Activated CD4-positive, alpha-beta T cell treated with anti-CD3 and anti-CD28 coated beads, Interleukin-2, amount 50 U/mL, for 1 hour (primary cell): ENCODE measurements around the gene POLDIP3.
"Not testable (repeated sequence)": the region's sequence is repeated elsewhere in the genome, so short reads cannot be mapped to it uniquely, and the experiment has no call there.

Source experiments
- DNase-seq: peaks from one replicate; pipeline ENCODE4 v3.0.0-alpha.2; 2020

Gene POLDIP3

DNA sequence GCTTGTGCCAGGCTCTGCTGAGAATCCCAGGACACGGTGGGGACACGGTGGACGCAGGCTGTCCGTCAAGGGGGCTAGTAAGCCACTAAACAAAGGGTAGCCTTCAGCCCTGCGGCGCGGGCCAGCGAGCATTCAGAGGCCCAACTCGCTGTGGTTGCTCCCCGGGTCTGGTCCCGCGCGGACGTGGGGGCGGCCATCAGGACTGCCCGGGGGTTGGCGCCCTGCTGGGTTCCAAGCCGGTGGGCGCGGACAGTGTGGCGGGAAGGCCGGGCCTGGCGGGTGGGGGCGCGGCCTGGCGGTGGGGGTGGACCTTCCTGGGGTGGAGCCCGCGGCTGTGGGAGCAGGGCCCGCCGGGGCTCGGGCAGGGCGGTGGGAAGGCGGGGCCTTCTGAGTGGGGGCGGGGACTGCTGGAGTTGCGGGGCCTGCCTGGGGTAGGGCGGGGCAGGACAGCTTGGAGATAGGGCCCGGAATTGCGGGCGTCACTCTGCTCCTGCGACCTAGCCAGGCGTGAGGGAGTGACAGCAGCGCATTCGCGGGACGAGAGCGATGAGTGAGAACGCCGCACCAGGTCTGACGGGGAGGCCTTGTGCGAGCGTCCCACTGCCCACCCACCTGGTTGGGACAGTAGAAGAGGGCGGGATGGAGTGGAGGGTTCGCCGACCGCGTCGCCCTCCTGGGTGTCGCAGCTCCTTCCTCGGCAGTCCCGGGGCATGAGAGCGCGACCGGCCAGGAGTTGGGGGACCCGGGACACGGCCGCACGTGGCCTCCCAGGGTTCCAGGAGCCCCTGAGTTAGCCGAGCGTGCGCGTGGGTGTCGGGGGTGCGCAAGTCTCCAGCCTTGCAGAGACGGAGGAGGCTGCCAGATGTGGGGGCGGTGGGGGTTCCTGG, 61.0 kb downstream of the POLDIP3 start, which contains the start of gene SERHL2:
Gene SERHL2, plus strand, starts transcription at position 482 of the 887 bp plus-strand sequence. Its CDS starts 65 bp downstream, at position 547.
- peak; percentile 91 for DNase-seq

DNA sequence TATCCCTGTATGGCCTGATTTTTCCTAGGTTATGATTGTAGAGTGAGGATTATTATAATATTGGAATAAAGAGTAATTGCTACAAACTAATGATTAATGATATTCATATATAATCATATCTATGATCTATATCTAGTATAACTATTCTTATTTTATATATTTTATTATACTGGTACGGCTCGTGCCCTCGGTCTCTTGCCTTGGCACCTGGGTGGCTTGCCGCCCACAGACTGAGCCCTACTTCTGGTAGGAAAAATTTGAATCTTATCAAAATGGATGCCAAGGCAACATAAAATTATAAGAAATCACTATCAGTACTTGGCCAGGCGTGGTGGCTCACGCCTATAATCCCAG, 62.4 kb downstream of the POLDIP3 start:
- not testable (repeated sequence) for DNase-seq

DNA sequence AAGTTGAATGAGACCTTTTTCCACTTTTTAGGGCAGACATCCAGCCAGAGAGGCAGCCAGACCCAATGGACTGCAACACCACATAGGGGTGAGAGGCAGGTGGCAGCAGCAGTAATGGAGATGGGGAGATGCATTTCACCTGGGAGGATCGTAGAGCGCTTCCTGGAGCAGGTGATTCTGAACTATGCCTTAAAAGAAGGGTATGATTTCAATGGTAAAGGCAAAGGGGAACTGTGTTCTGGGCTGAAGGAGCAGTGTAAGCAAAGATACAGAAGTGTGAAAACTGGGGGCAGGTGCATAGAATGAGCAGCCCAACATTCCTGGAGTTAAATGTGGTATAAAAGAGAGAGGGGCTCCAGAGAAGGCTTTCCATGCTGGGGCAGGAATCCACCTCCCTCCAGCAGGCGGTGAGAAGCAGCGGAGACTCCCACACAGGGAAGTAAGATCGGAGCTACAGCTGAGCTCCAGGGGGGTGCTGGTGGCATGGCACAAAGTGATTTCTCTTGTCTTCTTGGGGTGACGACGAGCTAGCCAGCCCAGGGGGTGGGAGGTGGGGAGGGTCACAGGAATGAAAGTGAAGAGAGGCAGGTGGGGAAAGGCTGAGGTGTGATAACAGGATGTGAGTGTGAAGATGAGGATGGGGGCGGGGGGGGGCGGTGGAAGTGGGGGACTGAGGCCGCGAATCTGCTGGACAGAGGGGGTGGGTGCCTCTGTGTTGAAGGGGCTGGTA, 65.2 kb downstream of the POLDIP3 start:
- DNase-seq, result no peak

DNA sequence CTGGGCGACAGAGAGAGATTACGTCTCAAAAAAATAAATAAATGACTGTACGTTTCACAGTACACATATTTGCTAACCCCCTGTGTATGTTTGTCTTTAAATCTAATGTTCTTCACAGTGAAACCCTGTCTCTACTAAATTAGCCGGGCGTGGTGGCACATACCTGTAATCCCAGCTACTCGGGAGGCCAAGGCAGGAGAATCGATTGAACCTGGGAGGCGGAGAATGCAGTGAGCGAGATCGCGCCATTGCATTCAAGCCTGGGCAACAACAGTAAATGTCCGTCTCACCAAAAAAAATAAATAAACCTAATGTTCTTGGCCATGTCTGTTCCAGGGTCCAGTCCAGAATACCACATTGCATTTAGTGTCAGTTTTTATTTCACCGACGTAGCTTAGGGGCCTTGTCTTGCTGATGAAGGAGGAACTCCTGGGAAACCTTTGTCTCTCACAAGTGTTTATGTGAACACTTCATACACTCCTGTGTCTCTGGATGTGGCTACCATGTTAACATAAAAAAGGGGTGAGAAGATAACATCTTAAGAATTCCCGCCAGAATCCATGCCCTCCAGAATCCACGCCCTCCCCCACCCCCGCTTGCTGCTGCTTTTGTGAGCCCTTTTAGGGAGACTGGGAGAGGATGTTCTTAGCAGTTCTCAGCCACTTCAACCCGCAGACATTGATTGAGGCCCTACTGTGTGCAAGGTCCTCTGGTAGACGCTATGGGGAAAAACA, 65.9 kb downstream of the POLDIP3 start:
- DNase-seq, result no peak

DNA sequence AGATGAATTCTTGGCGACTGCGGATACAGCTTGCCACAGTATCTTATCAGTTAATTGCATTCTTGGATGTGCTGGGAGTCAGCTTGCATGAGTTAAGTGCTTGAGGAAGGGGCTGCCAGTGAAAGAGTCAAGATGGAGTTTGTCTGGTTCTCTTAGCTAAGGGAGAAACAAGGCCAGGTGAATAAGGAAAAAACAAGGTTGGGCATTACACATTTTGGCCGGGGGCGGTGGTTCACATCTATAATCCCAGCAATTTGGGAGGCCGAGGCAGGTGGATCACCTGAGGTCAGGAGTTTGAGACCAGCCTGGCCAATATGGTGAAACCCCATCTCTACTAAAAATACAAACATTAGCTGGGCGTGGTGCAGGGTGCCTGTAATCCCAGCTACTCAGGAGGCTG, 66.6 kb downstream of the POLDIP3 start:
- DNase-seq, result not testable (repeated sequence)

DNA sequence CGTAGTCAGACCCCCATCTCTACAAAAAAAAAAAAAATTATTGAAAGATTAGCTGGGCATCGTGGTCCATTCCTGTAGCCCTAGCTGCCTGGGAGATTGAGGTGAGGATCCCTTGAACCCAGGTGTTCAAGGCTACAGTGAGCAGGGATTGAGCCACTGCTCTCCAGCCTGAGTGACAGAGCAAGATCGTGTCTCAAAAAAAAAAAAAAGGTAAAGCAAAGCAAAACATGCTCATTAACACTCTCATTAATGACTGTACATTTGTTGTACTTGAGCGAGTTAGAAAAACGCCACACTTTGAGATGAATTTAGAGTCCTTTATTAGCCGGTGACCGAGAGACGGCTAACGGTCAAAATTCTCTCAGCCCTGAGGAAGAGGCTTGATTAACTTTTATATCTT, 67.1 kb downstream of the POLDIP3 start:
- no peak for DNase-seq

DNA sequence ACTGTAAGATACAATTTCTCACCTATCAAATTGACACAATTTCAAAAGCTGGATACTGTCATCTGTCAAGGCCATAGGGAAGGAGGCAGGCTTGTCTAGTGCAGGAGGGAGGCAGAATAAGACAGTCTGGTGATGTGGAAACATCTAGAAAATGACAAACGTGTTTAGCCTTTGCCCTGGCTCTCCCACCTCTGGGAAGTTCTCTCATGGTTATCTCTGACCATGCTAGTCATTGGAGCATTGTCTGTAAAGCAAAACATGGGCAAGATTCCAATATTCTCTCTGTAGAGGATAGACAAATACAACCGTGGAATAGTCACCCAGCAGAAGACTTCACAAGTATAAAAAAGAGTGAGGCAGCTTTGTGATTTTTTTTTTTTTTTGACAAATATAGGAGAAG, 70.0 kb downstream of the POLDIP3 start:
- no peak for DNase-seq

DNA sequence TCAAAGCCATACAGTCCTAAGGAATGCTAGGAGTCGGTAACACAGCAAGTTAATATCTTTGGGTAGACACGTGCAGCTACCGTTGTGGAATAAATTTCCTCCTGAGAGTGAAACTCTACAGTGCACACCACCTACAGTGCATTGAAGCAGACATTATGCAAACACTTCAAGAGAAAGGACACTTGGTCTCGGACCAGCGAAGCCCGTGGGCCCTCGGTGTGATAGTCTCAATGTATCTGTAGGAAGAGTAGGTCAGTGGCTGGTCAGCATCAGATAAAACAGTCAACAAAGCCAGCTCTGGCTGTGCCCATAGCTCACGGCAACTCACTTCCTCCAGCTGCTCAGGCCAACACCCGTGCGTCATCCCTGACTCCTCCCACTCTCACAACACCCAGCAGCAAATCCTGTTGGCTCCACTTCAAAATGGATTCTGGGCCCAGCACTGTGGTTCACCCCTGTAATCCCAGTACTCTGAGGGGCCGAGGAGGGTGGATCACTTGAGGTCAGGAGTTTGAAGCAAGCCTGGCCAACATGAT, 75.4 kb downstream of the POLDIP3 start:
- DNase-seq, result not testable (repeated sequence)

DNA sequence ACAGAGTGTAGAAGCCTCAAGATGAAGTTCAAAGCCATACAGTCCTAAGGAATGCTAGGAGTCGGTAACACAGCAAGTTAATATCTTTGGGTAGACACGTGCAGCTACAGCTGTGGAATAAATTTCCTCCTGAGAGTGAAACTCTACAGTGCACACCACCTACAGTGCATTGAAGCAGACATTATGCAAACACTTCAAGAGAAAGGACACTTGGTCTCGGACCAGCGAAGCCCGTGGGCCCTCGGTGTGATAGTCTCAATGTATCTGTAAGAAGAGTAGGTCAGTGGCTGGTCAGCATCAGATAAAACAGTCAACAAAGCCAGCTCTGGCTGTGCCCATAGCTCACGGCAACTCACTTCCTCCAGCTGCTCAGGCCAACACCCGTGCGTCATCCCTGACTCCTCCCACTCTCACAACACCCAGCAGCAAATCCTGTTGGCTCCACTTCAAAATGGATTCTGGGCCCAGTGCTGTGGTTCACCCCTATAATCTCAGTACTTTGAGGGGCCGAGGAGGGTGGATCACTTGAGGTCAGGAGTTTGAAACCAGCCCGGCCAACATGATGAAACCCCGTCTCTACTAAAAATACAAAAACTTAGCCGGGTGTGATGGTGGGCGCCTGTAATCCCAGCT, 77.4 kb downstream of the POLDIP3 start:
- DNase-seq, result not testable (repeated sequence)

DNA sequence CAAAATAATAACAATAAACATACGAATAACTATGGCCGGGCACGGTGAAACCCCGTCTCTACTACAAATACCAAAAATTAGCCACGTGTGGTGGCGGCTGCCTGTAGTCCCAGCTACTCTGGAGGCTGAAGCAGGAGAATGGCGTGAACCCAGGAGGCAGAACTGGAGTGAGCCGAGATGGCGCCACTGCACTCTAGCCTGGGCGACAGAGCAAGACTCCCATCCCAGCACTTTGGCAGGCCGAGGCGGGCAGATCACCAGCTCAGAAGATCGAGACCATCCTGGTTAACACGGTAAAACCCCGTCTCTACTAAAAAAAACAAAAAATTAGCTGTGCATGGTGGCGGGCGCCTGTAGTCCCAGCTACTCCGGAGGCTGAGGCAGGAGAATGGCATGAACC, 78.0 kb downstream of the POLDIP3 start:
- DNase-seq, result not testable (repeated sequence)

DNA sequence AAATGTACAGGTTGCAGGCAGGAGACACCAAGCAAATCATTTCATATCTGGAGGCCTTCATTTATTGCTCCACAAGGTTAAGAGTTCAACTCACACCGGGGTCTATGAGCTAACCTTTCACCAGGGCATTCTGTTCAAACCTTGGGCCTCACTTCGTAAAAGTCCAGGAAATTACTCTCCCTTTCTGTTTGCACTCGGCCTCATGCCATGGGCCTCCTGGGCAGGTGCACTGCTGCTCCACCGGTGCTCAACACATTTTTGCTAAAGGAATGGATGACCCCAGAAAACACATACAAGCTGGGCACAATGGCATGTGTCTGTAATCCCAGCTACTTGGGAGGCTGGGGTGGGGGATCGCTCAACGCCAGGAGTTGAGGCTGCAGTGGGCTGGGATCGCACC, 78.5 kb downstream of the POLDIP3 start:
- DNase-seq, result no peak

DNA sequence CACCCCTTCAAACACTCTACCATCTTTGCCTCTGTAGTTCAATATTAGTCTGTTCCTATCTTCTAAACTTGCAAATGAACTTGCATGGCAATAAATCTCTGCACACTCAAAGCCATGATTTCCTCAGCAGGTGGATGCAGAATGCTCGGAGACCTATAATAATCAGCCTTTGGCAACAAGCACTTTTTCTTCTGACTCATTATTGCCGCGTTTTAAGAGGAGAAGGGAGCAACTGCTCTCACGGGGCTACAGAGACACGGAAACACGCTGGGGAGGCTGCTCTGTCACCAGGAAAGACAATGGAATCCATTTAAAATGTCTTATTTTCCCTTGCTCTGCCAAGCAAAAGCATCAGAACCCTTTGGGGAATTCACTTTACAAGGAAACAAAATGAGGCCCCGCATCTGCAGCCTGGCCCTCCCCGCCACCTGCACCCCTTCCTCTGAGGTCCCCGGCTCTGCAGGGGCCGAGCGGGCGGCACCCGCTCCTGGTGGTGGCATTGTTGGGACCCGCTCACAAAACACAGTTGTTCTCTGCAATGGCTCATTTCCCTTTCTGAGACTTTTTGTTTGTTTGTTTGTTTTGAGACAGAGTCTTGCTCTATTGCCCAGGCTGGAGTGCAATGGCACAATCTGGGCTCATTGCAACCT, 79.5 kb downstream of the POLDIP3 start:
- not testable (repeated sequence) for DNase-seq
